Measurements from ENCODE around the gene KLRC4.

The KLRC4 gene

GRCh38 chr12:10395390-10395998 is 14.1 kb downstream of the KLRC4 start:
- TF ChIP-seq GATA2 (IDR thresholded peaks at IDR 0.05; ENCODE audit: low read depth, low read length) (no peak), GATA3 (IDR thresholded peaks at IDR 0.05; ENCODE audit: low read depth, low read length) (no peak)

- TF ChIP-seq GATA3 (IDR thresholded peaks at IDR 0.05; ENCODE audit: low read depth, low read length), result no peak
- TF ChIP-seq GATA2 (IDR thresholded peaks at IDR 0.05; ENCODE audit: low read depth, low read length), result no peak
Measured at GRCh38 chr12:10393291-10393690, 16.3 kb downstream of the KLRC4 start.

GRCh38 chr12:10392394-10392930 is 17.1 kb downstream of the KLRC4 start:
- TF ChIP-seq GATA3 (IDR thresholded peaks at IDR 0.05; ENCODE audit: low read depth, low read length) (no peak), GATA2 (IDR thresholded peaks at IDR 0.05; ENCODE audit: low read depth, low read length) (no peak)

GRCh38 chr12:10389904-10390303 is 19.7 kb downstream of the KLRC4 start, which contains the start of gene KLRK1:
Gene KLRK1 (minus strand): TSS chr12:10390041. CDS start chr12:10388810, 1,231 bp downstream.
- TF ChIP-seq GATA2 (IDR thresholded peaks at IDR 0.05; ENCODE audit: low read depth, low read length) (no peak), GATA3 (IDR thresholded peaks at IDR 0.05; ENCODE audit: low read depth, low read length) (no peak)

DNA sequence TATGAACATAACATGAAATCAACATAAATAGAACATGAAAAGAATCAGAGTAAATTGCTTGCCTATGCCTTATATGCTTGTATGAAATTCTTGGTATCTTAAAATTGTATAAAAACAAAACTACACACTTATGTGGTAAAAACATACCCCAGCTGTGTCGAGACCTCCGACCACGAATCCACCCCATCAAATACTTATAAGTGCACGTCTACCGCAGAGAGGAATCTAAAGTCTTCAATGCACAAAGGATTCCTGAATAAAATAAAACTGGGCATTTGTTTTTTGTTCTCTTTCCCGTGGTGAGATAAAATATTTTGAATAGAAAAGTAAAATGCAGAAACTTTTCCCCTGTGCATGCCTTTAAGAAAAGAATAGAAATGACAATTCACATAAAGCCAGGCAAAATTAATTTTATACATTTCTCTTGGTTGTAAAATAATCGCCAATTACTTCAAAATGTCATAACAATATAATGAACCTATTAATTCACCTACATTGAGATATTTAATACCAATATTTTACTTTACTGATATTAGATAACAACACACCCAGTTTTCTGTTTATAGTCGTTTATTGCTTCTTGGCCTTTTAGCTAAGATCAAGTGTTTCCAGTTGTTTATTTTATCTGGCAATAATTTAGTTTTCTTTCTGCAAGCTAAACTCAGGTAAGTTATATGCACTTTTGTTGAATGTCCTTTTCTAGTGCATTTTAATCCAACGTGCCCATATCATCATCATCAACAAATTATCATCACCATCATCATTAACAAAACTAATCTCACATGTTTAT is 20.7 kb downstream of the KLRC4 start:
- no peak for TF ChIP-seq GATA3 (IDR thresholded peaks at IDR 0.05; ENCODE audit: low read depth, low read length)
- no peak for TF ChIP-seq GATA2 (IDR thresholded peaks at IDR 0.05; ENCODE audit: low read depth, low read length)

GRCh38 chr12:10386857-10387256 is 22.7 kb downstream of the KLRC4 start:
- TF ChIP-seq GATA3 (IDR thresholded peaks at IDR 0.05; ENCODE audit: low read depth, low read length) (no peak), GATA2 (IDR thresholded peaks at IDR 0.05; ENCODE audit: low read depth, low read length) (no peak)

DNA sequence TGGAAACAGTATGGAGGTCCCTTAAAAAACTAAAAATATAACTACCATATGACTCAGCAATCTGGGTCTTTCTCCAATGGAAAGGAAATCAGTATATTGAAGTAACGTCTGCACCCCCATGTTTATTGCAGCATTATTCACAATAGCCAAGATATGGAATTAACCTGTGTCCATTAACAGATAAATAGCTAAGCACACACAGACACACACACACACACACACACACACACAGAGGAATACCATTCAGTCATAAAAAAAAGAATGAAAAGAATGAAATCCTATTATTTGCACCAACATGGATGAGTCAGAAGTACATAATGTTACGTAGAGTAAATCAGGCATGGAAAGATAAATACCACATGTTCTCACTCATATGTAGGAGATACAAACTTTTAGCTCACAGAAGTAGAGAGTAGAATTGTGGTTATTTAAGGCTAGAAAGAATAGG is 24.4 kb downstream of the KLRC4 start:
- TF ChIP-seq GATA2 (IDR thresholded peaks at IDR 0.05; ENCODE audit: low read depth, low read length) (no peak), GATA3 (IDR thresholded peaks at IDR 0.05; ENCODE audit: low read depth, low read length) (no peak)

DNA sequence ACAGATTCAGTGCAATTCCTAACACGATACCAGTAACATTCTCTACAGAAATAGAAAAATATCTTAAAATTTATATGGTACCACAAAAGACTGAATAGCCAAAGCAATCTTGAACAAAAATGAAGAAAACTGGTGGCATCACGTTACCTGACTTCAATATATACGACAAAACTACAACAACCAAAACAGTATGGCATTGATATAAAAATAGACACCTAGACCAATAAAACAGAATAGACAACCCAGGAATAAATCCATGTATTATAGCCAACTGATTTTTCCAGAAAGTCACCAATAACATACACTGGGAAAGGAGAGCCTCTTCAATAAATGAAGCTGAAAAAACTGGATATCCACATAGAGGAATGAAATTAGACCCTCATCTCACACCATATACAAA is 25.4 kb downstream of the KLRC4 start:
- TF ChIP-seq GATA3 (IDR thresholded peaks at IDR 0.05; ENCODE audit: low read depth, low read length), result no peak
- no peak for TF ChIP-seq GATA2 (IDR thresholded peaks at IDR 0.05; ENCODE audit: low read depth, low read length)

DNA sequence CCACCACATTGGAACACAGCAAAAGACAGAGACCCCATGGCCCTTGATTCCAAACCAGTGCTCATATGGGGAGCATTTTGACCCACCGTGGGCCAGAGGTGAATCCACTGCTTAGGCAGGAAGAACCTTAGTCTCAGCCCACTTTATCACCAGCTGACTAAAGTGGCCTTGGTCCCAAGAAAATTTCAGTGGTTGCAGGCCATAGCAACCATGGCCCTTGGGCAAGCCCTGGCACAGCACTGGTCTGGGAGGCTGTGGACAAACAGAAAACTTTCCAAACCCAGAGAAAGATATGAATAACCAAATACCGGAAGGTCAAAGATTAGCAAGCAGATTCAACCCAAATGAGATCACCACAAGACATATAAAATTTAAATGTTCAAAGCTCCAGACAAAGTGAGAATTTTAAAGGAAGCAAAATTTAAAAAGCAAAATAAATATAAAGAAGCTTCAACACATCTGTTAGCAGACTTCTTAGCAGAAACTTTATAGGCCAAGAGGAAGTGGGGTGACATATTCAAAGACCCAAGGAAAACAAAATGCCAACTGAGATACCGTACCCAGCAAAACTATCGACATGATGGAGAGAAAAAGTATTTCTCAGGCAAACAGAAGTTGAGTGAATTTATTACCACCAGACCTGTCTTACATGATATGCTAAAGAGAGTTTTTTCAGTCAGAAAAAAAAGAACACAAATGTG is 27.5 kb downstream of the KLRC4 start:
- TF ChIP-seq GATA3 (IDR thresholded peaks at IDR 0.05; ENCODE audit: low read depth, low read length), result no peak

GRCh38 chr12:10374624-10375018 is 34.9 kb downstream of the KLRC4 start:
- TF ChIP-seq GATA3 (IDR thresholded peaks at IDR 0.05; ENCODE audit: low read depth, low read length), result no peak
- no peak for TF ChIP-seq GATA2 (IDR thresholded peaks at IDR 0.05; ENCODE audit: low read depth, low read length)

DNA sequence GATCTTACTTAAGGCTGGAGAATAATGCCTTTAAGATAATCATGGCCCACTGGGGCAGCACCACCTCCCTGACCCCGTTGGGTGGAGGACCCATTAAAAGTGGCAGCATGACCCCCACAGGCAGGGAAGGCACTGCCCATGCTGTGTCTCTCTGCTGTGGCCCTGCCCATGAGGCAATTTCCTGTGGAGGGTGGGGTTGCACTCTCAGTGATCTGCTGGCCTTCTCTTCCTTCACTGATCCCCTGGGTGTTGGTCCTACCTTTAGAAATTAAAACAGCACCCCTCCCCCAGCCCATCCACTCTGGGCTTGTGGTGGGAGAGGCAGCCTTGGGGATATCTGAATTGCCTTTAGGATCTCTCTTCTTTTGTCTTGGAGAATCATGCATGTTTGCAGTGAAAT is 37.0 kb downstream of the KLRC4 start:
- no peak for TF ChIP-seq GATA2 (IDR thresholded peaks at IDR 0.05; ENCODE audit: low read depth, low read length)
- no peak for TF ChIP-seq GATA3 (IDR thresholded peaks at IDR 0.05; ENCODE audit: low read depth, low read length)

GRCh38 chr12:10369557-10370415 is 39.8 kb downstream of the KLRC4 start:
- no peak for TF ChIP-seq GATA2 (IDR thresholded peaks at IDR 0.05; ENCODE audit: low read depth, low read length)
- TF ChIP-seq GATA3 (IDR thresholded peaks at IDR 0.05; ENCODE audit: low read depth, low read length), result no peak
